HepG2 (cell line): ENCODE data around the gene CELF4. TPM values are rescaled to one million over a fixed set of nuclear protein-coding genes. Genes with fewer than 3 reads are reported as not detected.

ENCODE experiments used
- ATAC-seq: fragments of 200-7000 bp; cut with Tn5 transposase; 3 replicates; pipeline ENCODE4 v1.9.1; 2020; ENCODE audit warnings: mild to moderate bottlenecking, moderate library complexity
- BruUV-seq: library from RNA; stranded (reverse); fragments of 400-500 nt; replicated peaks from 2 replicates; lab custom pipeline; 2021; lab: Mats Ljungman, UMichigan
- CTCF ChIA-PET: fragments of 300-600 bp; formaldehyde crosslinking; extraction: SDS; loops from one replicate; lab custom pipeline; 2021; ENCODE audit warnings: low total read pairs, inconsistent platforms, low intra/inter-chr PET ratio; lab: Yijun Ruan, JAX
- POLR2A ChIA-PET: fragments of 350-600 bp; sonication (Branson Sonifier 250); formaldehyde crosslinking; loops from one replicate; lab custom pipeline; 2020; ENCODE audit warnings: antibody characterized with exemption, inconsistent platforms; lab: Yijun Ruan, JAX
- DNase-seq: peaks from one replicate; pipeline ENCODE4 v3.0.0-alpha.2; 2015; ENCODE audit warnings: low spot score
- FAIRE-seq: peaks from 3 replicates; lab custom pipeline; 2011; peaks lifted over from hg19 to GRCh38; lab: Jason Lieb, UNC
- H2AFZ ChIP-seq: one replicate; pipeline ENCODE4 v1.6.1; 2011; ENCODE audit warnings: low read length, inconsistent platforms
- H3K27ac ChIP-seq: fragments of 300-600 bp; 3 replicates; pipeline ENCODE4 v1.8.0; 2011; ENCODE audit warnings: mixed run types, mild to moderate bottlenecking, mixed read lengths, low read length, inconsistent platforms; ENCODE audit not compliant: insufficient read depth; ENCODE audit errors: extremely low read length
- H3K27me3 ChIP-seq, 2 experiments: fragments of 200-600 bp in 1 of 2; 2 replicates in 1 of 2; 3 replicates in 1 of 2; pipeline versions ENCODE4 v1.6.0 to v1.8.0; 2011; ENCODE audit warnings: low read length in 2 of 2, mild to moderate bottlenecking in 2 of 2, moderate library complexity in 2 of 2, inconsistent platforms in 1 of 2; ENCODE audit not compliant: insufficient read depth in 2 of 2, control insufficient read depth in 1 of 2
- H3K36me3 ChIP-seq, 2 experiments: fragments of 200-600 bp in 1 of 2; replicated peaks in 1 of 2; 2 replicates in 1 of 2; 3 replicates in 1 of 2; pipeline versions ENCODE4 v1.5.1 to v1.8.0; 2011; ENCODE audit warnings: low read length in 2 of 2, inconsistent platforms in 1 of 2; ENCODE audit not compliant: insufficient read depth in 2 of 2, control insufficient read depth in 1 of 2
- H3K4me1 ChIP-seq: 2 replicates; pipeline ENCODE4 v1.5.1; 2012; ENCODE audit warnings: low read length, inconsistent platforms; ENCODE audit not compliant: insufficient read depth
- H3K4me2 ChIP-seq: 2 replicates; pipeline ENCODE4 v1.6.0; 2011; ENCODE audit warnings: low read depth, low read length, inconsistent platforms
- H3K4me3 ChIP-seq, 3 experiments: fragments of 200-600 bp in 1 of 3; sonication (generic), shearing (Covaris generic) in 1 of 3; replicated peaks in 1 of 3; 2 replicates each; pipeline ENCODE4 v1.5.1; 2011 to 2016; ENCODE audit warnings: low read length in 3 of 3, inconsistent platforms in 2 of 3, low read depth in 2 of 3, mild to moderate bottlenecking in 2 of 3, control low read depth in 1 of 3, mixed read lengths in 1 of 3; ENCODE audit not compliant: insufficient read depth in 1 of 3
- H3K79me2 ChIP-seq: one replicate; pipeline ENCODE4 v1.6.1; 2011; ENCODE audit warnings: low read length, inconsistent platforms; ENCODE audit not compliant: insufficient read depth
- H3K9ac ChIP-seq: 2 replicates; pipeline ENCODE4 v1.6.0; 2011; ENCODE audit warnings: mild to moderate bottlenecking, low read depth, low read length, inconsistent platforms; ENCODE audit not compliant: insufficient read depth
- H3K9me3 ChIP-seq: 2 replicates; pipeline ENCODE4 v1.5.1; 2012; ENCODE audit warnings: mild to moderate bottlenecking, low read length
- H4K20me1 ChIP-seq: 2 replicates; pipeline ENCODE4 v1.6.0; 2011; ENCODE audit warnings: inconsistent platforms, mild to moderate bottlenecking, low read length, moderate library complexity; ENCODE audit not compliant: insufficient read depth
- AHDC1 ChIP-seq: sonication (generic); formaldehyde crosslinking; IDR thresholded peaks from 2 replicates; pipeline ENCODE4 v1.5.1; 2020; ENCODE audit warnings: mild to moderate bottlenecking, missing genetic modification reagents, borderline replicate concordance
- ETV5 ChIP-seq: IDR thresholded peaks from 2 replicates; pipeline ENCODE4 v1.6.1; 2018; ENCODE audit warnings: missing biosample characterization, missing genetic modification reagents, inconsistent platforms, borderline replicate concordance
- FOXM1 ChIP-seq: sonication (generic); formaldehyde crosslinking; IDR thresholded peaks from 2 replicates; pipeline ENCODE4 v1.5.0; 2020; ENCODE audit warnings: missing genetic modification reagents
- HNRNPUL1 ChIP-seq: fragments of 200-400 bp; formaldehyde crosslinking; IDR thresholded peaks from 2 replicates; pipeline ENCODE4 v1.6.1; 2017; ENCODE audit warnings: low read depth, mild to moderate bottlenecking, low read length, moderate library complexity
- PHF21A ChIP-seq: sonication (generic); formaldehyde crosslinking; IDR thresholded peaks from 2 replicates; pipeline ENCODE4 v1.5.0; 2020; ENCODE audit warnings: mild to moderate bottlenecking, missing genetic modification reagents
- SOX6 ChIP-seq, 2 experiments: fragments of 450-650 bp in 1 of 2; sonication (generic) in 1 of 2; formaldehyde crosslinking in 1 of 2; IDR thresholded peaks; 2 replicates each; pipeline versions ENCODE4 v1.4.0 to v1.6.1; 2017 to 2020; ENCODE audit warnings: antibody characterized with exemption in 1 of 2, mild to moderate bottlenecking in 1 of 2, missing genetic modification reagents in 1 of 2
- TOPORS ChIP-seq: sonication (generic); formaldehyde crosslinking; IDR thresholded peaks from 2 replicates; pipeline ENCODE4 v1.8.0; 2023; ENCODE audit warnings: mild to moderate bottlenecking, missing genetic modification reagents
- ZBTB42 ChIP-seq: sonication (generic); formaldehyde crosslinking; IDR thresholded peaks from 2 replicates; pipeline ENCODE4 v1.5.0; 2020; ENCODE audit warnings: mild to moderate bottlenecking, missing genetic modification reagents
- ZNF205 ChIP-seq: IDR thresholded peaks from 2 replicates; pipeline ENCODE4 v1.6.1; 2018; ENCODE audit warnings: missing biosample characterization, missing genetic modification reagents
- ZNF30 ChIP-seq: sonication (generic); formaldehyde crosslinking; IDR thresholded peaks from 2 replicates; pipeline ENCODE4 v1.5.0; 2020; ENCODE audit warnings: mild to moderate bottlenecking, missing genetic modification reagents
- ZNF510 ChIP-seq: sonication (generic); formaldehyde crosslinking; IDR thresholded peaks from 2 replicates; pipeline ENCODE4 v1.4.0; 2020; ENCODE audit warnings: low read depth, mild to moderate bottlenecking, missing genetic modification reagents
- ZNF543 ChIP-seq: sonication (generic); formaldehyde crosslinking; IDR thresholded peaks from 2 replicates; pipeline ENCODE4 v1.4.0; 2020; ENCODE audit warnings: mild to moderate bottlenecking, missing genetic modification reagents
- ZNF607 ChIP-seq: sonication (generic); formaldehyde crosslinking; IDR thresholded peaks from 2 replicates; pipeline ENCODE4 v1.5.1; 2020; ENCODE audit warnings: missing genetic modification reagents, mild to moderate bottlenecking, borderline replicate concordance
- WGBS: methylation state at CpG from one replicate; pipeline ENCODE4 v1.1.6; 2017; ENCODE audit warnings: low lambda C conversion rate; 5-methylcytosine and 5-hydroxymethylcytosine counted together
- in situ Hi-C: cut with HindIII; loops from 2 replicates; pipeline ENCODE4 v1.10.0; 2017; ENCODE audit warnings: low pct_unique_long_range_greater_than_20kb; ENCODE audit not compliant: extremely low pct_ligation_motif_present
- intact Hi-C: fragments of 100-400 bp; cut with micrococcal nuclease; formaldehyde crosslinking; loops from one replicate; pipeline ENCODE4 v1.10.0; 2022; ENCODE audit not compliant: unreplicated experiment
- polyA plus RNA-seq, 8 experiments: library from polyadenylated mRNA; depleted of rRNA in 3 of 8; stranded (reverse) in 7 of 8; unstranded in 1 of 8; fragments of >200 nt; fragmentation: Illumina TruSeq in 4 of 8; extraction: Trizol in 4 of 8; gene quantifications; 2 replicates each; pipeline versions ENCODE4 v1.2.1 to v1.2.3, GENCODE V29; 2011 to 2016; ENCODE audit warnings: low read depth in 4 of 8, missing spikeins in 1 of 8, mixed read lengths in 1 of 8; ENCODE audit not compliant: insufficient read depth in 1 of 8
- total RNA-seq, 5 experiments: library from RNA; depleted of rRNA; stranded (reverse); fragments of >200 nt; fragmentation: Illumina TruSeq; extraction: Trizol; gene quantifications; 2 replicates each; pipeline ENCODE4 v1.2.3, GENCODE V29; 2016; ENCODE audit warnings: low read depth in 1 of 5

The CELF4 gene
- total and polyA plus RNA-seq, 2 of the 13 experiments (the other 11 are each of a cell fraction or from before 2014, with no cell fraction given), result not detected

- WGBS, result 0% methylated on average over 3 of the region's 3 CpGs
- in situ Hi-C loops (no loop called here), intact Hi-C loops (no loop called here)
- no peak for TF ChIP-seq SOX6 (IDR thresholded peaks at IDR 0.05)
- no peak for TF ChIP-seq SOX6 (CRISPR knock-in tag; IDR thresholded peaks at IDR 0.05)
- no peak for TF ChIP-seq ZNF543 (CRISPR knock-in tag)
- H3K4me3 ChIP-seq, result no peak overlapping the region
- H3K79me2 ChIP-seq, result no peaks in the 10 kb centered on the region
- H3K4me1 ChIP-seq, result no peaks in the 10 kb centered on the region
- H3K27me3 ChIP-seq, result peaks cover 0 to 6% of the 10 kb centered on the region in 2 experiments; a peak in 2 of 5 replicates
- ChIA-PET POLR2A (no interaction called here), CTCF (no interaction called here)
- H3K4me2 ChIP-seq, result no peak overlapping the region
- H3K27ac ChIP-seq, result no peak overlapping the region
- no TSS peak for BruUV-seq
- no peak for DNase-seq
- no peak overlapping the region for H2AFZ ChIP-seq
- no peak overlapping the region for H3K9ac ChIP-seq
- no peak for ATAC-seq
- no peaks in the 10 kb centered on the region for H3K36me3 ChIP-seq
- no peak for FAIRE-seq
- no peaks in the 10 kb centered on the region for H3K9me3 ChIP-seq
- no peaks in the 10 kb centered on the region for H4K20me1 ChIP-seq
Measured at GRCh38 chr18:37584217-37584616, 18.6 kb upstream of the CELF4 start.

DNA sequence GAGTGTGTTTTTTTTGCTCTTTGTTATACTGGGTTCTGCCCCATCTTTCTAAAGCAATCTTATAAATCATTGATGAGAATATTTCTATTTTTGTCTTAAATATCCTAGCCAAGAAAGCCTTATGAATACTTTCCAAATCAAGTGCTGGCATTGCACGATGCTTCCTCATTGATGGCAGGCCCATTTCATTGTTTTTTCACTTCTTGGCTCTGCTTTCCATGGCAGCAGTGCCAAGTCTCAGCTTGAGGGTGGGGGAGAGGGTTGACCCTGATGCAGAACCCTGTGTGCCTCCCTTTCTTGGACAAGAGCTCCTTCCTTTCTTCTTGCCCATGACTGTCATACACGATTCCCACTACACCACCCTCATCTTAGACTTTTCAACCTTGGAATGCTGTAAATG lies 16.7 kb upstream of the CELF4 start:
- no peaks in the 10 kb centered on the region for H3K79me2 ChIP-seq
- no peak for DNase-seq
- no peak overlapping the region for H3K27ac ChIP-seq
- no peak overlapping the region for H3K4me2 ChIP-seq
- WGBS, result 0% methylated on average over 2 of the region's 2 CpGs
- no peaks in the 10 kb centered on the region for H3K4me1 ChIP-seq
- H3K9ac ChIP-seq, result no peak overlapping the region
- no peak overlapping the region for H3K4me3 ChIP-seq
- ChIA-PET POLR2A (no interaction called here), CTCF (no interaction called here)
- H2AFZ ChIP-seq, result no peak overlapping the region
- no peaks in the 10 kb centered on the region for H3K9me3 ChIP-seq
- no peaks in the 10 kb centered on the region for H4K20me1 ChIP-seq
- in situ Hi-C loops, result no loop called here
- ATAC-seq, result no peak
- H3K36me3 ChIP-seq, result no peaks in the 10 kb centered on the region
- FAIRE-seq, result no peak
- intact Hi-C loops, result no loop called here
- peaks cover 0 to 11% of the 10 kb centered on the region in 2 experiments; a peak in 2 of 5 replicates for H3K27me3 ChIP-seq
- BruUV-seq, result no TSS peak
- no peak for TF ChIP-seq ETV5
- TF ChIP-seq HNRNPUL1, result no peak
- TF ChIP-seq FOXM1 (CRISPR knock-in tag), result no peak
- TF ChIP-seq ZNF607, result no peak
- no peak for TF ChIP-seq PHF21A (CRISPR knock-in tag)
- no peak for TF ChIP-seq ZNF510 (CRISPR knock-in tag)
- no peak for TF ChIP-seq ZBTB42 (CRISPR knock-in tag)
- TF ChIP-seq ZNF205 (CRISPR knock-in tag), result no peak
- TF ChIP-seq TOPORS (CRISPR knock-in tag), result no peak
- TF ChIP-seq ZNF30 (CRISPR knock-in tag), result no peak
- TF ChIP-seq AHDC1 (CRISPR knock-in tag), result no peak
